CD4-positive, alpha-beta T cell treated with Interleukin-15 for 4 hours (primary cell): ENCODE measurements around the gene ZDHHC12.
A peak's percentile ranks its signal among the peaks of the same experiment; 100 is the strongest.

Source experiments
- DNase-seq: peaks from one replicate; pipeline ENCODE4 v3.0.0-alpha.2; 2020; ENCODE audit warnings: low spot score

Gene ZDHHC12

GRCh38 chr9:128723866-128724743, at the start of gene ZDHHC12:
TSS of gene ZDHHC12 (minus strand) at chr9:128724127. CDS start at chr9:128724093, 34 bp downstream.
- DNase-seq: peak; percentile 99

- no peak for DNase-seq
These were observed 49.1 kb upstream of the ZDHHC12 start for GRCh38 chr9:128773049-128773448.

GRCh38 chr9:128771745-128772519, 48.0 kb upstream of the ZDHHC12 start, which contains the start of gene ZER1:
TSS of gene ZER1 (minus strand) at chr9:128771927. CDS start at chr9:128755565, 16,362 bp downstream.
- DNase-seq: peak; percentile 90

- peak; percentile 7 for DNase-seq
These were observed 47.3 kb upstream of the ZDHHC12 start for GRCh38 chr9:128771094-128771721.

GRCh38 chr9:128770286-128771030, 46.5 kb upstream of the ZDHHC12 start:
- no peak for DNase-seq

- DNase-seq: no peak
These were observed 44.7 kb upstream of the ZDHHC12 start for GRCh38 chr9:128768606-128769005.

- DNase-seq: no peak
These were observed 41.6 kb upstream of the ZDHHC12 start for GRCh38 chr9:128765499-128765898.

GRCh38 chr9:128764361-128764760, 40.4 kb upstream of the ZDHHC12 start:
- DNase-seq: no peak

GRCh38 chr9:128762671-128763449, 38.9 kb upstream of the ZDHHC12 start:
- no peak for DNase-seq

GRCh38 chr9:128757602-128758001, 33.7 kb upstream of the ZDHHC12 start:
- no peak for DNase-seq

- DNase-seq: no peak
These were observed 29.7 kb upstream of the ZDHHC12 start for GRCh38 chr9:128753627-128754026.

- no peak for DNase-seq
These were observed 27.1 kb upstream of the ZDHHC12 start for GRCh38 chr9:128750926-128751595.

GRCh38 chr9:128747241-128747640, 23.3 kb upstream of the ZDHHC12 start:
- no peak for DNase-seq

- no peak for DNase-seq
These were observed 19.5 kb upstream of the ZDHHC12 start for GRCh38 chr9:128743421-128743820.

- no peak for DNase-seq
These were observed 18.5 kb upstream of the ZDHHC12 start for GRCh38 chr9:128742401-128742800.

- no peak for DNase-seq
These were observed 11.4 kb upstream of the ZDHHC12 start for GRCh38 chr9:128735373-128735772.

GRCh38 chr9:128733256-128733655, 9.3 kb upstream of the ZDHHC12 start:
- DNase-seq: peak; percentile 4

- no peak for DNase-seq
These were observed 8.6 kb upstream of the ZDHHC12 start for GRCh38 chr9:128732576-128732975.

- DNase-seq: no peak
These were observed 7.8 kb upstream of the ZDHHC12 start for GRCh38 chr9:128731691-128732090.

GRCh38 chr9:128731093-128731492, 7.2 kb upstream of the ZDHHC12 start:
- no peak for DNase-seq
